T-cell (primary cell): Measurements from ENCODE around the gene ABCC5. TPM values are rescaled to one million over a fixed set of nuclear protein-coding genes. Genes with fewer than 3 reads are reported as not detected.

Experiments
- ATAC-seq, 4 experiments: fragments of 200-7000 bp in 3 of 4; fragments of 150-1000 bp in 1 of 4; cut with Tn5 transposase; replicated peaks in 1 of 4; 1 replicate in 3 of 4; 2 replicates in 1 of 4; pipeline ENCODE4 v1.10.0; 2021; ENCODE audit warnings: moderate library complexity in 3 of 4, mild to moderate bottlenecking in 2 of 4, moderate number of reproducible peaks in 1 of 4
- CTCF ChIA-PET, 2 donors: fragments of 300-600 bp; sonication (Branson Sonifier 250); formaldehyde crosslinking; loops; one replicate each; lab custom pipeline; 2022; ENCODE audit warnings: antibody characterized with exemption in 2 of 2; lab: Charles Lee
- POLR2A ChIA-PET, 2 donors: fragments of 300-600 bp; sonication (Branson Sonifier 250); formaldehyde crosslinking; loops; one replicate each; lab custom pipeline; 2022; ENCODE audit warnings: antibody characterized with exemption in 2 of 2; lab: Charles Lee
- DNase-seq, 35 experiments: peaks; one replicate each; pipeline versions ENCODE4 v3.0.0 to v3.0.0-alpha.2; 2013 to 2023
- H3K27ac ChIP-seq: one replicate; pipeline ENCODE4 v1.5.1; 2013; ENCODE audit warnings: low read length
- H3K27me3 ChIP-seq, 2 experiments: replicated peaks in 1 of 2; 1 replicate in 1 of 2; 2 replicates in 1 of 2; pipeline versions ENCODE4 v1.6.1 to v1.7.0; 2013; ENCODE audit warnings: low read length in 1 of 2, mixed read lengths in 1 of 2; ENCODE audit not compliant: control insufficient read depth in 2 of 2, insufficient read depth in 2 of 2; ENCODE audit errors: extremely low read depth in 1 of 2
- H3K36me3 ChIP-seq, 2 donors: 1 replicate in 1 of 2; 2 replicates in 1 of 2; pipeline versions ENCODE4 v1.6.1 to v1.7.0; 2013; ENCODE audit warnings: low read length in 1 of 2; ENCODE audit not compliant: control insufficient read depth in 2 of 2, insufficient read depth in 1 of 2; ENCODE audit errors: extremely low read depth in 1 of 2
- H3K4me1 ChIP-seq, 2 experiments: 1 replicate in 1 of 2; 2 replicates in 1 of 2; pipeline versions ENCODE4 v1.6.1 to v1.7.0; 2013; ENCODE audit warnings: low read length in 2 of 2, mixed read lengths in 1 of 2; ENCODE audit not compliant: insufficient read depth in 2 of 2, control insufficient read depth in 1 of 2; ENCODE audit errors: extremely low read depth in 1 of 2
- H3K4me3 ChIP-seq, 2 donors: 1 replicate in 1 of 2; 2 replicates in 1 of 2; pipeline versions ENCODE4 v1.5.1 to v1.7.0; 2013; ENCODE audit warnings: mild to moderate bottlenecking in 2 of 2, low read length in 1 of 2, moderate library complexity in 1 of 2; ENCODE audit not compliant: control insufficient read depth in 1 of 2; ENCODE audit errors: extremely low read depth in 1 of 2
- H3K9me3 ChIP-seq: 2 replicates; pipeline ENCODE4 v1.7.0; 2013
- H3K27ac Mint-ChIP-seq, 2 donors: one replicate each; pipeline ENCODE4 v1.8.0; 2020 to 2021; ENCODE audit warnings: mild to moderate bottlenecking in 2 of 2, mixed read lengths in 2 of 2
- H3K27me3 Mint-ChIP-seq, 2 donors: one replicate each; pipeline ENCODE4 v1.8.0; 2021 to 2022; ENCODE audit warnings: mixed read lengths in 2 of 2
- H3K36me3 Mint-ChIP-seq: one replicate; pipeline ENCODE4 v1.8.0; 2021; ENCODE audit warnings: mixed read lengths
- H3K4me1 Mint-ChIP-seq, 3 donors: one replicate each; pipeline ENCODE4 v1.8.0; 2020 to 2022; ENCODE audit warnings: mixed read lengths in 3 of 3, mild to moderate bottlenecking in 1 of 3
- H3K4me3 Mint-ChIP-seq, 3 donors: one replicate each; pipeline ENCODE4 v1.8.0; 2020 to 2022; ENCODE audit warnings: mild to moderate bottlenecking in 3 of 3, mixed read lengths in 3 of 3, moderate library complexity in 3 of 3
- H3K9me3 Mint-ChIP-seq, 3 donors: one replicate each; pipeline ENCODE4 v1.8.0; 2020 to 2022; ENCODE audit warnings: mixed read lengths in 3 of 3
- WGBS: methylation state at CpG from one replicate; pipeline ENCODE4 v1.1.5; 2013; ENCODE audit warnings: missing lambda C conversion rate; ENCODE audit not compliant: insufficient coverage; 5-methylcytosine and 5-hydroxymethylcytosine counted together
- total RNA-seq, 35 experiments: library from RNA in 6 of 35; stranded (reverse) in 6 of 35; fragments of 120-200 nt in 1 of 35; gene quantifications; one replicate each; pipeline versions ENCODE4 v1.2.1 to v1.2.4 and lab custom pipeline; 2013 to 2026

The ABCC5 gene
- total RNA-seq, 5 donors from 2014 or later (not counting 1 experiment from before 2014, with no cell fraction given), result 17.6 to 34.3 (median 30.2) TPM

DNA sequence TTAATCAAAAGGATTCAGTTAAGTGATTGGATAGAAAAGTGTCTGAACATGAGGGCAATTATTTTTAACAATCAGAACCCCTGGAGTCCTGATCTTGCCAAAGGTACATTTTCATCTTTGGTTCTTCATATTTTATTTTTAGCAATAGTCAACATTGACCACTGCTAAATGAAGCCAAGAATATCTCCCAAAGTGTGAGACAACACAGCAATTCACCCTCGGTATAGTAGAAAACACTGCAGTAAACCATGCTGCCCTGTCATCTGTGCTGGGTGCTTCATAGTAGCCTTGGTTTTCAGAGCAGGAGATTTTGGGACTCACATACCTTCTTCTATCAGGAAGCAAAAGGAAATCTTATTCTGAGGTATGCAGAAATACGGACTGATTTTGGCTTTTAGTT lies 85.8 kb downstream of the ABCC5 start:
- Histone ChIP-seq H3K9me3 (no peaks in the 10 kb centered on the region), H3K4me1 (no peaks in the 10 kb centered on the region), H3K4me3 (no peak overlapping the region), H3K27me3 (no peaks in the 10 kb centered on the region), H3K36me3 (peaks cover 0 to 22% of the 10 kb centered on the region in 2 donors), H3K27ac (no peak overlapping the region)
- ChIA-PET CTCF (no interaction called here), POLR2A (interaction anchor here in 1 of 2 donors (0.6 kb wide), 2 partner anchors 12 to 348 kb away, joined by 3 to 7 read pairs; no protein-coding TSS in a partner anchor)
- no peaks in the 10 kb centered on the region for H3K4me1 Mint-ChIP-seq
- no peak for ATAC-seq
- 67% methylated on average over 1 of the region's 2 CpGs for WGBS
- DNase-seq, result no peak
- no peaks in the 10 kb centered on the region for H3K27me3 Mint-ChIP-seq
- no peaks in the 10 kb centered on the region for H3K9me3 Mint-ChIP-seq
- H3K27ac Mint-ChIP-seq, result no peak overlapping the region
- H3K4me3 Mint-ChIP-seq, result no peak overlapping the region
- H3K36me3 Mint-ChIP-seq, result peaks cover 30% of the 10 kb centered on the region

DNA sequence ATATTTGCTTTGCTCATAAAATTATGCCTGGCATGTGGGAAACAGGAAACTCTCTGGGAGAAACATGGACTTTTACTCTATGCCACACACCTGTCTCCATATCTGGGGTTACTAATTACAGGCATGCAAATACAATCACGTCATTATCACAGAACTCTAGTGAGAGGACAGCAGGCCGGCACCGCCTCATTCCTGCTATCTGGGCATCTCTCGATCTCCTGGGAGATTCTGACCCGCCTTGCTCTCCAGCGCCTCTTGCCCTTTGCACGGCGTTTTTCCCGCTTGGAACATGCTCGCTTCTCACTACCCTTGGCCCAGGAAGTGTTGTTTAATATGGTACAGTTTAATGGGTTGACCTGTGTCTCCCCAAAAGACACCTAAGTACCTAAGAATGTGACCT lies 87.6 kb downstream of the ABCC5 start:
- Mint-ChIP-seq H3K4me3 (no peak overlapping the region), H3K36me3 (peaks cover 25% of the 10 kb centered on the region), H3K9me3 (no peaks in the 10 kb centered on the region), H3K4me1 (no peaks in the 10 kb centered on the region), H3K27ac (no peak overlapping the region), H3K27me3 (no peaks in the 10 kb centered on the region)
- H3K36me3 ChIP-seq, result peaks cover 5 to 16% of the 10 kb centered on the region in 2 donors
- POLR2A ChIA-PET, result no interaction called here
- DNase-seq (no peak), ATAC-seq (no peak)
- H3K27ac ChIP-seq, result no peak overlapping the region
- no peaks in the 10 kb centered on the region for H3K9me3 ChIP-seq
- no peaks in the 10 kb centered on the region for H3K27me3 ChIP-seq
- CTCF ChIA-PET, result interaction anchor here in 1 of 2 donors (0.7 kb wide), 1 partner anchor 34 kb away, joined by 3 read pairs; no protein-coding TSS in a partner anchor
- WGBS, result 88% methylated on average over 5 of the region's 10 CpGs
- no peak overlapping the region for H3K4me3 ChIP-seq
- H3K4me1 ChIP-seq, result no peaks in the 10 kb centered on the region

DNA sequence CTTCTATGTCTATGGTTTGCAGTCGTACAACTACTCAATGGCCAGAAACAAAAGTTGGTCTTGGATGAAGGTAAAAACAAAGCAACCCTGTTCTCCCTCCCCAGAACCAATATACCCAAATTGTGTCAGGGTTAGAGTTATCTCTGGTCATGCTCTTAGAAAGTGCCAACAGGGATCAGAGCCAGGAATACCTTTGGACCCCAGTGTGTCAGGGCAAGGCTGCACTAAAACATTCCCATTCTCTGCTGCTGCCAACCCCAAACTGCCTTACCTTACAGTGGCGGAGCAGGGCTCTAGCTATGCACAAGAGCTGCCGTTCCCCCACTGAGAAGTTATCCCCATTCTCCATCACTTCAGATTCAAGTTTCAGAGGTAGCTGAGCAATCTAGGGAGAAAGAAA lies 90.6 kb downstream of the ABCC5 start:
- H3K36me3 Mint-ChIP-seq, result peaks cover 36% of the 10 kb centered on the region
- WGBS, result no CpG with 5 or more reads among the region's 3 CpGs
- ATAC-seq, result no peak
- no peak for DNase-seq
- H3K4me1 ChIP-seq, result no peaks in the 10 kb centered on the region
- no peaks in the 10 kb centered on the region for H3K9me3 ChIP-seq
- CTCF ChIA-PET, result no interaction called here
- H3K27me3 Mint-ChIP-seq, result no peaks in the 10 kb centered on the region
- H3K4me3 ChIP-seq, result no peak overlapping the region
- H3K36me3 ChIP-seq, result peaks cover 5 to 21% of the 10 kb centered on the region in 2 donors
- no peak overlapping the region for H3K27ac ChIP-seq
- no peak overlapping the region for H3K27ac Mint-ChIP-seq
- no peaks in the 10 kb centered on the region for H3K27me3 ChIP-seq
- POLR2A ChIA-PET, result no interaction called here
- H3K4me1 Mint-ChIP-seq, result no peaks in the 10 kb centered on the region
- H3K4me3 Mint-ChIP-seq, result no peak overlapping the region
- H3K9me3 Mint-ChIP-seq, result no peaks in the 10 kb centered on the region

GRCh38 chr3:183924956-183925355 lies 92.7 kb downstream of the ABCC5 start:
- no peaks in the 10 kb centered on the region for H3K27me3 ChIP-seq
- H3K27ac ChIP-seq, result no peak overlapping the region
- H3K4me3 ChIP-seq, result no peak overlapping the region
- no peaks in the 10 kb centered on the region for H3K9me3 ChIP-seq
- Mint-ChIP-seq H3K4me1 (no peaks in the 10 kb centered on the region), H3K9me3 (no peaks in the 10 kb centered on the region), H3K27me3 (no peaks in the 10 kb centered on the region), H3K27ac (no peak overlapping the region), H3K4me3 (no peak overlapping the region), H3K36me3 (peaks cover 44% of the 10 kb centered on the region)
- DNase-seq (no peak), ATAC-seq (no peak)
- WGBS, result 96% methylated on average over 5 of the region's 7 CpGs
- H3K36me3 ChIP-seq, result peaks cover 5 to 32% of the 10 kb centered on the region in 2 donors
- no peaks in the 10 kb centered on the region for H3K4me1 ChIP-seq
- ChIA-PET POLR2A (no interaction called here), CTCF (no interaction called here)

DNA sequence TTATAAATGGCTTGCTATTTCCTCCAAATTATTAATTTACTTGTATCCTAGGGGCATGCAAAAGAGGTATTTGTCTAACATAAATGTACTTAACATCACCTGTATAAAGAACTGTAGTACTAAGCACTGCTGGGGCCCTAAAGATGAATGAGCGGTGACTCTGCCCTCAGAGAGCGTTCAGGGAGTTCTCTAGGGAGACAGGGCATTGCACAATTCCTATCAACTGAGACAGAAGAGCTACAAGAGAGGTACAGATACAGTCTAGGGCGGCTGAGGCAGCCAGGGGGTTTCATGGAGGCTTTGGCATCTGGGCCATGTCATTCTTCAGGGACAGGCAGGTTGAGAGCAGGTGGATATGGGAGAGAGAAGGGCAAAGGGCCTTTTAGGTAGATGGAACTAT lies 93.1 kb downstream of the ABCC5 start:
- DNase-seq (no peak), ATAC-seq (no peak)
- H3K4me3 Mint-ChIP-seq, result no peak overlapping the region
- no peaks in the 10 kb centered on the region for H3K4me1 Mint-ChIP-seq
- H3K36me3 Mint-ChIP-seq, result peaks cover 49% of the 10 kb centered on the region
- no peak overlapping the region for H3K27ac Mint-ChIP-seq
- CTCF ChIA-PET, result no interaction called here
- POLR2A ChIA-PET, result no interaction called here
- Histone ChIP-seq H3K4me3 (no peak overlapping the region), H3K4me1 (no peaks in the 10 kb centered on the region), H3K9me3 (no peaks in the 10 kb centered on the region), H3K27me3 (no peaks in the 10 kb centered on the region), H3K36me3 (peaks cover 5 to 31% of the 10 kb centered on the region in 2 donors), H3K27ac (no peak overlapping the region)
- no peaks in the 10 kb centered on the region for H3K9me3 Mint-ChIP-seq
- WGBS, result 92% methylated on average over 2 of the region's 3 CpGs
- H3K27me3 Mint-ChIP-seq, result no peaks in the 10 kb centered on the region

- no peaks in the 10 kb centered on the region for H3K27me3 ChIP-seq
- H3K4me3 ChIP-seq, result no peak overlapping the region
- Mint-ChIP-seq H3K9me3 (no peaks in the 10 kb centered on the region), H3K4me1 (no peaks in the 10 kb centered on the region), H3K36me3 (peaks cover 44% of the 10 kb centered on the region), H3K27ac (no peak overlapping the region), H3K27me3 (no peaks in the 10 kb centered on the region), H3K4me3 (no peak overlapping the region)
- no peak overlapping the region for H3K27ac ChIP-seq
- H3K4me1 ChIP-seq, result no peaks in the 10 kb centered on the region
- 96% methylated on average over 4 of the region's 4 CpGs for WGBS
- ChIA-PET CTCF (interaction anchor here (0.5 to 0.7 kb wide), 2 partner anchors 25 to 362 kb away, joined by 3 to 4 read pairs; no protein-coding TSS in a partner anchor), POLR2A (no interaction called here)
- H3K9me3 ChIP-seq, result no peaks in the 10 kb centered on the region
- H3K36me3 ChIP-seq, result peaks cover 5 to 29% of the 10 kb centered on the region in 2 donors
- no peak for ATAC-seq
- DNase-seq, result no peak
Measured at GRCh38 chr3:183922421-183922820, 95.3 kb downstream of the ABCC5 start.

GRCh38 chr3:183921096-183921495 lies 96.6 kb downstream of the ABCC5 start:
- Mint-ChIP-seq H3K27me3 (no peaks in the 10 kb centered on the region), H3K9me3 (no peaks in the 10 kb centered on the region), H3K4me3 (no peak overlapping the region), H3K4me1 (no peaks in the 10 kb centered on the region), H3K36me3 (peaks cover 40% of the 10 kb centered on the region), H3K27ac (no peak overlapping the region)
- CTCF ChIA-PET, result no interaction called here
- Histone ChIP-seq H3K4me3 (no peak overlapping the region), H3K36me3 (peaks cover 5 to 23% of the 10 kb centered on the region in 2 donors), H3K9me3 (no peaks in the 10 kb centered on the region), H3K27me3 (no peaks in the 10 kb centered on the region), H3K4me1 (no peaks in the 10 kb centered on the region), H3K27ac (no peak overlapping the region)
- WGBS, result 94% methylated on average over 15 of the region's 15 CpGs
- POLR2A ChIA-PET, result no interaction called here
- no peak for ATAC-seq
- DNase-seq, result no peak
